Kidney tubule cell (primary cell): ENCODE data around the gene AP1B1.

ENCODE experiments used
- DNase-seq: peaks from one replicate; pipeline ENCODE4 v3.0.0-alpha.2; 2018; ENCODE audit warnings: low spot score

AP1B1 gene

GRCh38 chr22:29299136-29299900 is 89.1 kb downstream of the AP1B1 start:
- DNase-seq: no peak

GRCh38 chr22:29298641-29299040 is 89.7 kb downstream of the AP1B1 start:
- DNase-seq: no peak

DNA sequence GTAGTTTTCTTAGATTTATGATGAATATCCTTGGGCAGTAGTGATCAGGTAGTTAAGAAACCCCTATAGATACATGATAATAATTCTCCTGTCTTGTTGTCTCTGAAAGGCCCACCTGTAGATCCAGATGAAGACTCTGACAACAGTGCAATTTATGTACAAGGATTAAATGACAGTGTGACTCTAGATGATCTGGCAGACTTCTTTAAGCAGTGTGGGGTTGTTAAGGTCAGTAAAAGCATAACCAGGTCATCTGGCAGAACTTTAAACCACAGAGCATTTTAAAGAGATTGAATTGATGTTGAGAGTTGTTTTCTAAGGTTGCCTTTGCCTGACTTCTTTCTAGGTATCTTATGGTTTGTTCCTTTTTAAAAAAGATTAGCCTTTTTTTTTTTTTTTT is 96.0 kb downstream of the AP1B1 start:
- DNase-seq: no peak

GRCh38 chr22:29291215-29291614 is 97.2 kb downstream of the AP1B1 start:
- DNase-seq: no peak

DNA sequence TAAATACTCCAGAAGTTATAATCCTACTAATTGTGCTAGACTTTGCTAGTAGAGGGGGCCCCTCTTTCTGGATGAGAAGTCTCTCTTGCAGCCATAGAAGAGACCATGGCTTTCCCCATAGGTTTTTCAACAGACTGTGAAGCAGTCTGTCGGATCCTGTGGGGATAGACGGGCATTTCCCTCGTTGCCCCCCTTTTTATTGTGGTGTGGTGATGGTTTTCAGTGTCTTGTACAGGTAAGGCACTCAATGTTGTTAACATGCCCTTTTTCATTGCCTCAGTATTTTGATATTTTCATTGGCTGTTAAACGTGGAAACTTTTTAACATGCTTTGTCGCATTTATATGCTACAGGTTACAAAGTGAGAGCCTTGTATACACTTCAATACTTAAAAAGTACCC is 98.3 kb downstream of the AP1B1 start:
- no peak for DNase-seq

DNA sequence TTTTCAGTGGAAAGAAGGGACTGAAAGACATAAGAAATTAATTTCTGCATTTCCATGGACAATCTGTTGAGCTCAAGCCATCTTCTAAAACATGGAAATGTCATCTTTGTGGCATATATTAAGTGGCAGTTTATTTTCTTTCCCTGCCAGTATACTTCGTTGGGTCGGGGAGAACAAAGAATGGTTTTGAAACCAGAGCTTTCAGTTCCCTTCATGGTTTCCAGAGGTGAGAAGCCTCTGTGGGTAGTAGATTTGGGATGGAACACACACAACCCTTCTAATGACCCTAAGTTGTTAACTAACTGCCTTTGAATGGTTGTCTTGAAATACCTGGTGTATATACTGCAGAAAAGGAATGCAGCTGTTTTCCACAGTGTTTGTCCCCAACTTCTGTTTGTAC is 99.5 kb downstream of the AP1B1 start:
- no peak for DNase-seq

DNA sequence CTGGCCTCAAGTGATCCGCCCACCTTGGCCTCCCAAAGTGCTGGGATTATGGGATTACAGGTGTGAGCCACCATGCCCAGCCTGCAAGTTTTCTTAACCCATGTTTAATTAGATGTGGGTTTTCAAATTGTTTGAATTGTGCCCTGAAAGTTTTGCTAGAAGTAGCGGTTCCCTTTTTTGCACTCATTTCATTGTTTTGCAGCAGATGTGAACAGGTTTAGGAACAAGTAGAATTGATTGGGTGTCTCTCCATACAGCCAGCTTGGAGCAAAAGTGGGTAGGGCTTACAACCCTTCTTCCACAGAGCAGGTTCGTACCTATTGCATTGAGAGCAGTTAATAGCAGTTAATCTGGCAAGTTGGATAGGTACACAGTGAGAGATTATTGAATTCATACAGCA is 104.2 kb downstream of the AP1B1 start:
- no peak for DNase-seq

DNA sequence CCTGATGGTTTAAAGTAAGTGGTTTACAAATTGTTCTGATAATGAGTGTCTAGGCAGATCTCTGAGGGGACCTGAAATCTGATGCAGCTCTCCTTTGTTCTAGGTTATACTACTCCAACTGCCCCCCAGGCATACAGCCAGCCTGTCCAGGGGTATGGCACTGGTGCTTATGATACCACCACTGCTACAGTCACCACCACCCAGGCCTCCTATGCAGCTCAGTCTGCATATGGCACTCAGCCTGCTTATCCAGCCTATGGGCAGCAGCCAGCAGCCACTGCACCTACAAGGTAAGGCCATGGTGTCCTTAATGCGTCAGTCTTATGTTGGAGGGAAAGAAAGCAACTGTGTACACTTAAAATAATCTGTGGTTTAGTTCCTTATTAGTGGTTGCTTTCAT is 110.4 kb downstream of the AP1B1 start:
- no peak for DNase-seq
